Fibroblast of skin of left quadriceps (primary cell): ENCODE data around the gene MPC1.

ENCODE experiments used
- DNase-seq, 2 experiments: peaks; one replicate each; pipeline ENCODE4 v3.0.0-alpha.2; 2013; ENCODE audit warnings: low read depth in 2 of 2

The MPC1 gene

DNA sequence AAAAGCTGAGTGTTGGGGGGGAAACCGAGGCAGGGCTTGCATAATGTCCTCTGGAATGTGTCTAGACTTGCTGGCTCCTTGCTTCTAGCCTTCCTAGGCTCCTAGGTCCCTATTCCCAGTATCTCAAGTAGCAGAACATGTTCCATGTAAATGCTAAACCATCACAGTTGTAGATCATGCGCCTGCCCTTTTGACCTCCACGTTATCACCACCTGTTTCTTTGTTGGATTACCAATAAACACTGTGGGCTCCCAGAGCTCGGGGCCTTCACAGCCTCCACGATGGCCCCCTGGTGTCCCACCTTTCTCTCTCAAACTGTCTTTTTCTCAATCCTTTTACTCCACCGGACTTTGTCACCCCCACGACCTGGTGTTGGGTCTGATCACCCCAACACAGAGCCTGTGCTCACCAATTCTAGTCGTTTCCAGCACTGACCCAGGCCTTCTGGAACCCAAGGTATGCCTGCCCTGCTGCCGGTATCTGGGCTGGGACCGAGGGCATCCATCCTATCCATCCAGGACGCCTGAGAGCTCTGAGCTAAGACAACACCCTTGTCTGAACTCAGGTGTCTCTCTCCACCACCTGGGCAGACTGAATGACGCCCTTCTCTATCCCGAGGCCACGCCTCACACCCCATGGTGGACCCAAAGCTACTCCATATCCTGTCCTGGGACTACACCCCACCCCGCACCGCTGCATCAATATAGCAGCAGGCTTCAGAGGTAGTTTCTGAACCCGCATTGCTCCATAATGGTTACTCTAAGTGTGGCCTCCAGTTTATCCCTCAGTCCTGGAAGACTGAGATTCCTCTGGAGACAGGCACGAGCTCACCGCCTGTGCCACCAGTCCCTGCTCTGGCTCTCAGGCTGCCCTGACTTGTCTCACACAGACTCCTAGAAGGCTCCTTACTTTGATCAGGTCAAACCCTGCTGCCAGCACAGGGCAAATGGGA, 65.2 kb downstream of the MPC1 start:
- no peak for DNase-seq

DNA sequence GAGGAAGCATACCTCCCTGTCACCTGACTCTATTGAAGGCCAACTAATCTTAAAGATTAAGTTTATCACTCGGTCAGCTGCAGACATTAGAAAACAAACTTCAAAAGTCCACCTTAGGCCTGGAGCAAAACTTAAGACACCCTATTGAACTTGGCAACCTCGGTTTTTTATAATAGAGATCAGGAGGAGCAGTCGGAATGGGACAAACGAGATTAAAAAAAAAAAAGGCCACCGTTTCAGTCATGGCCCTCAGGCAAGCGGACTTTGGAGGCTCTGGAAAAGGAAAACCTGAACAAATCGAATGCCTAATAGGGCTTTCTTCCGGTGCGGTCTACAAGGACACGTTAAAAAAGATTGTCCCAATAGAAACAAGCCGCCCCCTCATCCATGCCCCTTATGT, 67.3 kb downstream of the MPC1 start:
- no peak for DNase-seq
